Measurements from ENCODE around the gene MACROD1. TPM values are rescaled to one million over a fixed set of nuclear protein-coding genes. Genes with fewer than 3 reads are reported as not detected.
A peak's percentile ranks its signal among the peaks of the same experiment; 100 is the strongest.

The MACROD1 gene
- total and polyA plus RNA-seq, 2 of the 13 experiments (the other 11 are each of a cell fraction or from before 2014, with no cell fraction given), result 23.1 to 34.5 TPM

DNA sequence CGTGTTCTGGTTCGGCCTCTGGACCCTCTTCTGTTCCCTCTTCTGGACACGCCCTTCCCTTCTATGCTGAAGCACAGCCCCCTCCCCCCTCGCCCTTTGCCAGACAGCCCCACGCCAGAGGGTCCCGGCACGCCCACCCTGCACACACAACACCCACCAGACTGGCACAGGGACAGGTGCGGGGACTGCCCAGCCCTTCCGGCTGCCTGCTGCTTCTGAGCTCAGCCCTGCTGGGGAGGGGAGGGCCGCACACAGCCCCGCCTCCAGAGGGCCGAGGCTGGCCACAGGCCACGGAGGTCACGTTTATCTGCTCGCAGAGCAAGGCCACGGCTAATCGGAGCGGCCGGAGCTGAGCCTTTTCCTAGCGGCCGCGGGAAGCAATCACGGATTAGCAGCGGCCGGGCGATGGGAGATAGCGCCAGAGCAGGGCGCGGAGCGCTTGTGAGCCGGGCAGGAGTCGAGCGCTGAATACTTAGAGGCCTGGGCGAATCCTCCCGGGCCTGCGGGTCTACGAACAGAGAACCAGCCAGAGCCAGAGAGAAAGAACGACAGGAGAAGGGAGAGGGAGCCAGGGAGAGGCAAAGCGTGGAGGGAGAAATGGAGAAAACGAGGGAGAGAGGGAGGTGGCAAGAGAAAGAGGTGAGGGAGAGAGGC lies 158.2 kb downstream of the MACROD1 start (continued):
- TF ChIP-seq, protein P1, sequence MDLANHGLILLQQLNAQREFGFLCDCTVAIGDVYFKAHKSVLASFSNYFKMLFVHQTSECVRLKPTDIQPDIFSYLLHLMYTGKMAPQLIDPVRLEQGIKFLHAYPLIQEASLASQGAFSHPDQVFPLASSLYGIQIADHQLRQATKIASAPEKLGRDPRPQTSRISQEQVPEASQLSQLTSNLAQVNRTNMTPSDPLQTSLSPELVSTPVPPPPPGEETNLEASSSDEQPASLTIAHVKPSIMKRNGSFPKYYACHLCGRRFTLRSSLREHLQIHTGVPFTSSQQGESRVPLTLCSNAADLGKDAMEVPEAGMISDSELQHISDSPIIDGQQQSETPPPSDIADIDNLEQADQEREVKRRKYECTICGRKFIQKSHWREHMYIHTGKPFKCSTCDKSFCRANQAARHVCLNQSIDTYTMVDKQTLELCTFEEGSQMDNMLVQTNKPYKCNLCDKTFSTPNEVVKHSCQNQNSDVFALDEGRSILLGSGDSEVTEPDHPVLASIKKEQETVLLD (CRISPR knock-in tag; IDR thresholded peaks at IDR 0.05; ENCODE audit: low read depth), result peak; percentile 42; the same call in 1 of the 2 replicates
- TF ChIP-seq SRSF1 (optimal IDR thresholded peaks at IDR 0.05; ENCODE audit: low read depth, low read length), result peak; percentile 31
- TF ChIP-seq, protein P2, sequence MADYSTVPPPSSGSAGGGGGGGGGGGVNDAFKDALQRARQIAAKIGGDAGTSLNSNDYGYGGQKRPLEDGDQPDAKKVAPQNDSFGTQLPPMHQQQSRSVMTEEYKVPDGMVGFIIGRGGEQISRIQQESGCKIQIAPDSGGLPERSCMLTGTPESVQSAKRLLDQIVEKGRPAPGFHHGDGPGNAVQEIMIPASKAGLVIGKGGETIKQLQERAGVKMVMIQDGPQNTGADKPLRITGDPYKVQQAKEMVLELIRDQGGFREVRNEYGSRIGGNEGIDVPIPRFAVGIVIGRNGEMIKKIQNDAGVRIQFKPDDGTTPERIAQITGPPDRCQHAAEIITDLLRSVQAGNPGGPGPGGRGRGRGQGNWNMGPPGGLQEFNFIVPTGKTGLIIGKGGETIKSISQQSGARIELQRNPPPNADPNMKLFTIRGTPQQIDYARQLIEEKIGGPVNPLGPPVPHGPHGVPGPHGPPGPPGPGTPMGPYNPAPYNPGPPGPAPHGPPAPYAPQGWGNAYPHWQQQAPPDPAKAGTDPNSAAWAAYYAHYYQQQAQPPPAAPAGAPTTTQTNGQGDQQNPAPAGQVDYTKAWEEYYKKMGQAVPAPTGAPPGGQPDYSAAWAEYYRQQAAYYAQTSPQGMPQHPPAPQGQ (CRISPR knock-in tag; IDR thresholded peaks at IDR 0.05; ENCODE audit: borderline replicate concordance), result 0 out of 2 replicates have a peak, but pooled peaks have one; percentile 49
- peak; percentile 45; the same call in 1 of the 2 replicates for TF ChIP-seq EED (CRISPR knock-in tag; IDR thresholded peaks at IDR 0.05)
- no peak for TF ChIP-seq PLRG1 (conservative IDR thresholded peaks at IDR 0.05)
- TF ChIP-seq, protein P3, sequence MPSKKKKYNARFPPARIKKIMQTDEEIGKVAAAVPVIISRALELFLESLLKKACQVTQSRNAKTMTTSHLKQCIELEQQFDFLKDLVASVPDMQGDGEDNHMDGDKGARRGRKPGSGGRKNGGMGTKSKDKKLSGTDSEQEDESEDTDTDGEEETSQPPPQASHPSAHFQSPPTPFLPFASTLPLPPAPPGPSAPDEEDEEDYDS (CRISPR knock-in tag; IDR thresholded peaks at IDR 0.05), result peak; percentile 64
- TF ChIP-seq XRCC5 (optimal IDR thresholded peaks at IDR 0.05; ENCODE audit: low read length), result peak; percentile 82
- no peak for TF ChIP-seq FOXP1 (IDR thresholded peaks at IDR 0.05)
- TF ChIP-seq FOXP1 (CRISPR knock-in tag; IDR thresholded peaks at IDR 0.05), result 0 out of 2 replicates have a peak, but pooled peaks have one; percentile 21
- TF ChIP-seq, protein P4, sequence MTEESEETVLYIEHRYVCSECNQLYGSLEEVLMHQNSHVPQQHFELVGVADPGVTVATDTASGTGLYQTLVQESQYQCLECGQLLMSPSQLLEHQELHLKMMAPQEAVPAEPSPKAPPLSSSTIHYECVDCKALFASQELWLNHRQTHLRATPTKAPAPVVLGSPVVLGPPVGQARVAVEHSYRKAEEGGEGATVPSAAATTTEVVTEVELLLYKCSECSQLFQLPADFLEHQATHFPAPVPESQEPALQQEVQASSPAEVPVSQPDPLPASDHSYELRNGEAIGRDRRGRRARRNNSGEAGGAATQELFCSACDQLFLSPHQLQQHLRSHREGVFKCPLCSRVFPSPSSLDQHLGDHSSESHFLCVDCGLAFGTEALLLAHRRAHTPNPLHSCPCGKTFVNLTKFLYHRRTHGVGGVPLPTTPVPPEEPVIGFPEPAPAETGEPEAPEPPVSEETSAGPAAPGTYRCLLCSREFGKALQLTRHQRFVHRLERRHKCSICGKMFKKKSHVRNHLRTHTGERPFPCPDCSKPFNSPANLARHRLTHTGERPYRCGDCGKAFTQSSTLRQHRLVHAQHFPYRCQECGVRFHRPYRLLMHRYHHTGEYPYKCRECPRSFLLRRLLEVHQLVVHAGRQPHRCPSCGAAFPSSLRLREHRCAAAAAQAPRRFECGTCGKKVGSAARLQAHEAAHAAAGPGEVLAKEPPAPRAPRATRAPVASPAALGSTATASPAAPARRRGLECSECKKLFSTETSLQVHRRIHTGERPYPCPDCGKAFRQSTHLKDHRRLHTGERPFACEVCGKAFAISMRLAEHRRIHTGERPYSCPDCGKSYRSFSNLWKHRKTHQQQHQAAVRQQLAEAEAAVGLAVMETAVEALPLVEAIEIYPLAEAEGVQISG (CRISPR knock-in tag; IDR thresholded peaks at IDR 0.05), result peak; percentile 61
- no peak for TF ChIP-seq ONECUT2 (CRISPR knock-in tag; IDR thresholded peaks at IDR 0.05)
- TF ChIP-seq SRY (CRISPR knock-in tag; IDR thresholded peaks at IDR 0.05), result no peak; the same call in 1 of the 2 replicates
- TF ChIP-seq CC2D1A (CRISPR knock-in tag; IDR thresholded peaks at IDR 0.05), result 0 out of 2 replicates have a peak, but pooled peaks have one; percentile 19
- TF ChIP-seq TAF1 (CRISPR knock-in tag; IDR thresholded peaks at IDR 0.05), result peak; percentile 34; the same call in 1 of the 2 replicates
- TF ChIP-seq, protein P5, sequence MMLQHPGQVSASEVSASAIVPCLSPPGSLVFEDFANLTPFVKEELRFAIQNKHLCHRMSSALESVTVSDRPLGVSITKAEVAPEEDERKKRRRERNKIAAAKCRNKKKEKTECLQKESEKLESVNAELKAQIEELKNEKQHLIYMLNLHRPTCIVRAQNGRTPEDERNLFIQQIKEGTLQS (CRISPR knock-in tag; IDR thresholded peaks at IDR 0.05), result no peak
- peak; percentile 65; the same call in 1 of the 2 replicates for TF ChIP-seq MYC (CRISPR knock-in tag; IDR thresholded peaks at IDR 0.05; ENCODE audit: borderline replicate concordance)
- TF ChIP-seq TCF12 (IDR thresholded peaks at IDR 0.05), result no peak
- no peak for TF ChIP-seq TCF12 (CRISPR knock-in tag; IDR thresholded peaks at IDR 0.05)
- no peak for TF ChIP-seq ZFP82 (CRISPR knock-in tag; IDR thresholded peaks at IDR 0.05; ENCODE audit: borderline replicate concordance)
- TF ChIP-seq ZBTB20 (CRISPR knock-in tag; IDR thresholded peaks at IDR 0.05; ENCODE audit: borderline replicate concordance, low read depth), result peak; percentile 48; the same call in 1 of the 2 replicates
- no peak for TF ChIP-seq ZNF616 (CRISPR knock-in tag; IDR thresholded peaks at IDR 0.05; ENCODE audit: low read depth)
- no peak for TF ChIP-seq ZC3H13 (CRISPR knock-in tag; IDR thresholded peaks at IDR 0.05)
- TF ChIP-seq HDAC1 (CRISPR knock-in tag; IDR thresholded peaks at IDR 0.05), result peak; percentile 87
- no peak for TF ChIP-seq GABPA (IDR thresholded peaks at IDR 0.05; ENCODE audit: low read depth, low read length)
- peak; percentile 42; the same call in 1 of the 2 replicates for TF ChIP-seq GABPA (CRISPR knock-in tag; IDR thresholded peaks at IDR 0.05; ENCODE audit: low read depth)
- no peak for TF ChIP-seq ZNF446 (CRISPR knock-in tag; IDR thresholded peaks at IDR 0.05)

Data from HepG2 (cell line).